HS-27A (cell line): ENCODE data around the gene KYAT1.

Source experiments
- DNase-seq: peaks from one replicate; pipeline ENCODE4 v3.0.0-alpha.2; 2012; ENCODE audit warnings: low read depth, missing footprints

The KYAT1 gene

DNA sequence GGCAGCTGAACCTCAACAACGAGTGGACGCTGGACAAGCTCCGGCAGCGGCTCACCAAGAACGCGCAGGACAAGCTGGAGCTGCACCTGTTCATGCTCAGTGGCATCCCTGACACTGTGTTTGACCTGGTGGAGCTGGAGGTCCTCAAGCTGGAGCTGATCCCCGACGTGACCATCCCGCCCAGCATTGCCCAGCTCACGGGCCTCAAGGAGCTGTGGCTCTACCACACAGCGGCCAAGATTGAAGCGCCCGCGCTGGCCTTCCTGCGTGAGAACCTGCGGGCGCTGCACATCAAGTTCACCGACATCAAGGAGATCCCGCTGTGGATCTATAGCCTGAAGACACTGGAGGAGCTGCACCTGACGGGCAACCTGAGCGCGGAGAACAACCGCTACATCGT, 26.6 kb upstream of the KYAT1 start:
- DNase-seq = no peak

DNA sequence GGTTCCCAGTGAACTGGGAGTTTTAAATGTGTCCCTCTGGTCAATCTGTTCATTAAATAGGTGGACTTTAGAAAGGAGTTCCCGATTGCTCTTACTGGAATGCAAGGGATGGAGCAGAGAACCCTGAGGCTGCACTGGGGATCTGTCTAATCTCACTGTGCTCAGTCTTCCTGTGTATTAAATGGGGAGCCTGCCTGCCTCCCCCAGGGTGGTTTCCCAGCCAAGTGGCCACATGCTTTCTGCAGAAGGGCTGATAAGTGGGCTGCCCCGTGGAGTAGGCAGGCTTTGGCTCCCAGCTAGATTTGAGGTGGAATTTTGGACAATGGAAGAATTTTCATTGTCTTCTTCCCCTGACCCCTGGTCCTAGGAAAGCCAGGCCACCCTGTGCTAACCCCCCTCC, 25.0 kb upstream of the KYAT1 start:
- DNase-seq = no peak

DNA sequence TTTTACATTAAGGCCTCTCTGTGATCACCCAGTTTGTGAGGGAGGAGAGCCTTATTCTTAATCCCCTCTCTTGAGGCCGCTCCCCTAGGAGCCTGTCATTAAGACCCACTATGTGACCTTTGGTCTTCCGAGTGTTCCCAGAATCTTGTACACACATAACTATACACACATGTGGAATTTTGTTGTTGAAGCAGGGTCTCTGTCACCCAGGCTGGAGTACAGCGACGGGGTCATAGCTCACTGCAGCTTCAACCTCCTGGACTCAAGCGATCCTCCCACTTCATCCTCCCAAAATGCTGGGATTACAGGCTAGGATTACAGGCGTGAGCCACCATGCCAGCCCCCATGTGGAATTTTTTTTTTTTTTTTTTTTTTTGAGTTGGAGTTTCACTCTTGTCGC, 24.2 kb upstream of the KYAT1 start:
- DNase-seq = no peak

DNA sequence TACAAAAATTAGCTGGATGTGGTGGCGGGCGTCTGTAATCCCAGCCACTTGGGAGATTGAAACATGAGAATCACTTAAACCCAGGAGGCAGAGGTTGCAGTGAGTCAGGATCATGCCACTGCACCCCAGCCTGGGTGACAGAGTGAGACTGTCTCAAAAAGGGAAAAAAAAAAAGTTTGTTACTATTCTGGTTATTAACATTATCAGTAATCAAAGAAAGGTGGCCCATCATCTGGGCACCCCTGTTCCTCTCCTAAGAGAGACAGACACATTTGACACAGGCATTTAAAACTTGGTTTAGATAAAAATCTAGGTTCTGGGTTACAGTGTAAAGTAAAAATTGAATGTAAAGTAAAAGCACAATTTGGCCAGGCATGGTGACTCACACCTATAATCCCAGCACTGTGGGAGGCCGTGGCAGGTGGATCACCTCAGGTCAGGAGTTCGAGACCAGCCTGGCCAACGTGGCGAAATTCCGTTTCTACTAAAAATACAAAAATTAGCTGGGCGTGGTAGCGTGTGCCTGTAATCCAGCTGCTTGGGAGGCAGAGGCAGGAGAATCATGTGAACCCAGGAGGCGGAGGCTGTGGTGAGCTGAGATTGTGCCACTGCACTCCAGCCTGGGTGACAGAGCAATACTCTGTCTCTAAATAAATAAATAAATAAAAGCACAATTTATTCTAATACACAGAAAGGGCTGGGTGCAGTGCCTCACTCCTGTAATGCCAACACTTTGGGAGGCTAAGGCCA, 22.3 kb upstream of the KYAT1 start:
- no peak for DNase-seq

DNA sequence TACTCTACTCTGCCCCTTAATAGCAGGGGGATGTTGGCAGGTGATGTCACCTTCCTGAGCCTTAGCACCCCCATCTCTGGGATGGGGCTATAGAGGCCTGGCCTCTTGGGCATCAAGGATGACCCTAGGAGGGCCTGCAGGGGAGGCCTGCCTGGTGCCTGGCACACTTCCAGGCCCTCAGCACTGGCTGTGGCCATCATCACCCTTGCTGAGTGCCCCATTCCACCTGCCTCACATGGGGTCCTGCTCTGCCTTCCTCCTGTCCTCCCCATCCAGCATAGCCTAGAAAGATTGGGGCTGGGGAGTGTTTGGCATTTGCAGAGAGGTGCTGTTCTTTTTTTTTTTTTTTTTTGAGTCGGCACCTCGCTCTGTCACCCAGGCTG, 21.3 kb upstream of the KYAT1 start:
- no peak for DNase-seq

DNA sequence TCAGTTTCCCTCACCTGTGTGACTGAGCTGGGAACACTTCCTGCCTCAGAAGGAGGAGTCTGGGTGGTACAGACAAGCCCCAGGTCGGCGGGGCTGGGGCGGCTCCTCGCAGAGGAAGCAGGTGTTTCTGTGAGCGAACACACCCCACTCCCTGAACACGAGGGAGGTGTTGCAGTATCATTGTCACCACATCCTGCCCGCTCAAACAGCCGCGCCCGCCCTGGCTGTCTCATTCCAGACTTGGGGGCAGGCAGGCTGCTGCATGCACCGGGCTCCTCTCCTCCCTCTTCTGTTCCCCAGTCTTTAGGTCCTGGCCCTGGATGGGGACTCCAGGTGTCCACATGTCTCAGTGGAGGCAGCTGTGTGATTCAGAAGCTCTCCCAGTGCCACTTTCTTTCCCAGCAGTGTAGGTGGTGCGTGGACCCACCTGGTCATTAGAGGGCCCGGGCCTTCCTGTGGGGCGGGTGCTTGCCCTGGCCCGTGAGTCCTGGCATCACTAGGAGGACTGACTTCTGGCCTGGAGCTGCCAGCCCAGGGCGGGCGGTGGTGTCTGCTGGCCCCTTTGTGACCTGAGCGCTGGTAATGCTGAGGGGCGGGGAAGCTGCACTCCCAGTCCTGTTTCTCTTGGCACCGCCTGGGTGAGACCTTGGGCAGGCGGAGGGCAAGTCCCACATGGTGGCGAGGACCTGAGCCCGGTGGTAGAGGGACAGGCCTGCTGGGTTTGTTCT, 20.8 kb upstream of the KYAT1 start:
- no peak for DNase-seq

DNA sequence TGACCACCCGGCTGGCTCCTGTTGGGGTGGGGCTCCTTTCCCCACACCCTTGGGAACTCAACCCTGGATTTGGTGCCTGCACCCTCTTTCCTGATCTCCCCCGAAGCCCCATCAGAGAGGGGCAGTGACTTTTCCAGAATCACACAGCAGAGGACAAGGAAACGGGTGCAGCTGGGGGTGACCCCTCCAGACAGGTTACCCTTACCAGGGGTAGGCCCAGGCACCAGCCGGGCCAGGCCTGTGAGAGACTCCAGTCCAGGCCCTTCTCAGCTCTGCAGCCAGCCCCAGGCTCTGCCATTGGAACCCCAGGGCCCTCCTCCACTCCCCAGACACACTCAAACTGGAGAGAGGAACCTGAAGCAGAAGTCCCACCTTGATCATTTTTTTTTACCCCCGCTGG, 20.1 kb upstream of the KYAT1 start:
- no peak for DNase-seq

DNA sequence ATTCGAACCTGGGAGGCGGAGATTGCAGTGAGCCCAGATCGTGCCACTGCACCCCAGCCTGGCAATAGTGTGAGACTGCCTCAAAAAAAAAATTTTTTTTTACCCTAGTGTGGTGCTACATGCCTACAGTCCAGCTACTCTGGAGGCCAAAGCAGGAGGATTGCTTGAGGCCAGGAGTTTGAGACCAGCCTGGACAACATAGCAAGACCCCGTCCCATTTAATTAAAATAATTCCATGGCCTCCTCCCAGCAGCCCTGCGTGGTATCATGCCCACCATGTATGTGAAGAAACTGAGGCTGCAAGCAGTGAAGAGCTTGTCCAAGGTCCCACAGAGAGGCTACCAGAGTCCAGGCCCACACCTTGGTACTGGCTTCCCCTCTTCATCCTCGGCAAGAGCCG, 19.6 kb upstream of the KYAT1 start:
- DNase-seq = no peak

DNA sequence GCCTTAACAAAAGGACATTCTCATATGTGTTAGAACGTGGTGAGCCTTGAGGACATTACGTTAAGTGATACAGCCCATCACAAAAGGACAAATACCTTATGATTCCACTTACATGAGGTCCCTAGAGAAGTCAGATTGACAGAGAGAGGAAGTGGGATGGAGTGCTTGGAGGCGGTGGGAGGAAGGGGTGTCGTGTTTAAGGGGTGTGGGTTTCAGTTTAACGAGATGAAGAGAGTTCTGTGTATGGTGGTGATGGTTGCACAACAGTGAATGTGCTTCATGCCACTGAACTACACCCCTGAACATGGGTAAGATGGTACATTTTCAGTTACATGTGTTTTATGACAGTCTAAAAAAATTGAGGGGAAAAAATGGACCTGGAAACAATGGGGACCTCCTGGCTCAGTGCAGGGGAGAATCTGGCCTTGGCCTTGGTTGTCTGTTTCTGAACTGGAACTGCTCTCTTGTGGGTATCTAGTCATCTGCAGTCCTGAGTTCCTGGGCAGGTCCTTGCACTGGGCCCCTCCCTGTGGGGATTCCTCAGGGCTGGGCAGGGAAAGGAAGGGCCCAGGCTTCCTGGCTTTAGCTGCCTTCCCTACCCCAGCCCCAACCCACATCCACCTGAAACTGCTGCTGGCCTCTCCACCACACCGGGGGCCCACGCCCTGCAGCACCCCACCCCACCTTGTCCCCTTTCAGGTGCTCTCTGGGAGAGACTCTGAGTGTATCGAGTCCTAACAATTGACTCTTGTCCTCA, 18.0 kb upstream of the KYAT1 start:
- DNase-seq = no peak

DNA sequence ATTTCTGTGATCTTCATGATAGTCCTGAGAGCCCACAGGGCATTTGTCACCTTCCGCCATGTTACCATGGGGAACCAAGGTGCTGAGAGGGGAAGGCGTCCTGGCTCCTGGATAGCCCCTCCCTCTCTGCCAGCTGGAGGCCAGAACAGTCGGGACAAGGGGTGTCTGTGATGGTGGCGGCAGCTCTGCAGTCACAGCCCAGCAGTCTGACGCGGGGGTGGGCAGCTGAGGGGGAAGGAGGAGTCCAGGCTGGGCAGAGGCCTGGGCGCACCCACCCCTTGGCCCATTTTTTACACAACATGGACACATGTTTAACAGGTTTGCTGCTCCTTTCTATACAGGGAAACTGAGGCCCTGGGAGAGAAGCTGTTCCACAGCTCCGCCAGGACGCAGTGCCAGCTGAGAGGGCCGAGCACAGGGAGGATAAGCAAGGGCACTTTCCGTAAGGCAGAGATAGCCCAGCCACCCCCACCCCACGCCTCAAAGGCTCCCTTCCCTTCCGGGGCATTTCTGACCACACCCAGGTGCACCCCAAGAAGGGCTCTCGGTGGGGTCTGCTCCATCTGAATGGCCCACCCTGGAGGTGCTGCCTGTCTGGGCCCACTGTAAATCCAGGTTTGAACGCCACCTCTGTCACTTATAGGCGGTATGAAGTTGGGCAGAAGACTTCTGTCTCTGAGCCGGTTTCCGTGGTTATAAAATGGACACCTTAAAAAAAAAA, 17.3 kb upstream of the KYAT1 start:
- no peak for DNase-seq

DNA sequence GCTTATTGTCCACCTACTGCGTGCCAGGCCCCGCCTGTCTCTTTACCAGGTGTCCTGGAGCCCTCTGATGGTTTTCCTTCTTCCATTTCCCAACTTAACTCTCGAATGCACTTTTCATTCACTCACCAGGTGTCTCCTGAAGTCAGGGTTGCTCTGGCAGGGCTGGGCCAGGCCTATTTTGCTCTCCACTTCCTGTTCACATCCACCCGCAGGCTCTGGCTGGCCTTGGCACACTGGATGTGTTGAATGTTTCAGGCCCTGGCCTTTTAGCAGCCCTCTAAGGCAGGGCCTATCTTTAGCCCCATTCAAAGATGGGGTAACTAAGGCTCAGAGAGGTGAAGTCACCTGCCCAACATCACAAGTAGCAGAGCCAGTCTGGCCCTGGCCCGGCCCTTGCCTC, 16.6 kb upstream of the KYAT1 start:
- DNase-seq = no peak

DNA sequence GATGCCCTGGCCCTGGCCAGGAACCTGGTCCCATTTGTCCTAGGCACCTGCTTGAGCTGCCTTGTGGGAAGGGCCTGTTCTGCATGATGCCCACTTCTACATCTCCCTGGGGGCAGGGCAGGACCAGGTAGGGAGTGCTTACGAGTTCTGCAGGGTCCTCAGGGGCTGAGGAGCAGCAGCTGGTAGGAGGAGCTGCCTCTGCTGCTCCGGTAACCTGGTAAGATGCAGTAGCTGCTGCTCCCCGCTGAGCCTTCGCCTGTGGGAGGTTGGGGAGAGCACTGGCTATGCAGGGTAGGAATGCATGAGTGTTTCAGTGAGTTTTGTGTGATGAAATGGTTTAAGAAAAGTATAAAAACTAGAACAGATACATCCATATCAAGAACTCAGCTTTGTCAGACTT, 13.8 kb upstream of the KYAT1 start:
- DNase-seq = no peak

DNA sequence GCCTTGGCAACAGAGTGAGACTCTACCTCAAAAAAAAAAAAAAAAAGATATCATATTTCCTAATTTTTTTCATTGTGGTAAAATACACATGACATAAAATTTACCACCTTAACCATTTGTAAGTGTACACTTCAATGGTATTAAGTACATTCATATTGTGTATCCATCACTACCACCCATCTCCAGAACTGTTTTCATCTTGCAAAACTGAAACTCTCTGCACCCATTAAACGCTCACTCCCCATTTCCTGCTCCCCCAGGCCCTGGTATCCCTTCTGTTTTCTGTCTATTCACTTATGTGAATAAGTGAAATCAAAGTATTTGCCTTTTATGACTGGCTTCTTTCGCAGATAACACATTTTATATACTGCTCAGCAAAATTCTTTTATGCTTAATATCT, 13.0 kb upstream of the KYAT1 start:
- DNase-seq = no peak

DNA sequence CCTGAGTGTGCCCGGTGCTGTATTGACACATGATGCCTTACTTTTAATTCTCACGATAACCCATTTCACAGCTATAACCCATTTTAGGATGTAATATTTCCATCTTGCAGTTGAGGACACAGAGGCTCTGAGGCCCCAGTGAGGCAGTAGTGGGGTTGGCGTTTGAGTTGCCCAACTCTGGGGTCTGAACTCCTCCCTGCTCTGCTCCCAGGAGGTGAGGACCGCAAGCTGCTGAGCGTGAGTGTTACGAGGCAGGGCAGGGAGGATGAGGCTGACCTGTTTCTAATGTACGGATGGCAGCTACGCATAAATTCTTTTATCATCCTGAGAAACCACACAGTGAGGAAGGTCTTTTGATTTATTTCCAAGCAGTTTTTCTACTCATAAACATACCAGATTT, 11.6 kb upstream of the KYAT1 start:
- DNase-seq = no peak

DNA sequence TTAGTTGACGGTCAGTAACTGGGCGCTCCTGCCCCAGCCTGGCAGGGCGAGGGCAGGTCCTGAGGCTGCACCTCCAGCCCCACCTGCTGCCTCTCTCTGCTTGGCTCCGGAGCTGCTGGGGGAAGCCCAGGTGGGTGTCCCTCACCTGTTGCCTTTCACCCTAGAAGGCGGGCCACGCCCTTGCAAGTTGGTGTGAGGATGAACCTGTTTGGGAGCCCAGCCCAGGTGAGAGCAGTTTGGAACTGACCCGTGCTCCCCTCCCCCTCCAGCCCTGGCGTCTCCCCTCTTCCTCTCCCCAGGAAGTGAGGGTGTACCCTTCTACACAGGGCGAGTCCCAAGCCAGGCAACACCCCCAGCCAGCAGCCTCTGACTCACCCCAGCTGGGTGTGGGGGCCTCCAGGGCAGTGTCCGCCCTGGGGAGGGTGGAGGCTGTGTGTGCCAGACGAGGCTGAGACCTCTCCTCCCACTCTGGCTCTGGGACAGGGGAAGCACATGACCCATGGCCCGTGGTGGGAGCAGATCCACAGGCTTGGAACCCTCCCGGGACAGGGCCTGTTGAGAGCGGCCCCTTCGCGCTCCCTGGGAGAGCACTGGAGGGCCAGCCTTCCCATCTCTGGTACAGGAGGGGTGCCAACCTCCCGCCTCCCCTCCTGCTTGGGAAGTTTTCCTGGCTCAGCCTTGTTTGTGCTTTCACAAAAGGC, 10.6 kb upstream of the KYAT1 start:
- peak; percentile 75 for DNase-seq

DNA sequence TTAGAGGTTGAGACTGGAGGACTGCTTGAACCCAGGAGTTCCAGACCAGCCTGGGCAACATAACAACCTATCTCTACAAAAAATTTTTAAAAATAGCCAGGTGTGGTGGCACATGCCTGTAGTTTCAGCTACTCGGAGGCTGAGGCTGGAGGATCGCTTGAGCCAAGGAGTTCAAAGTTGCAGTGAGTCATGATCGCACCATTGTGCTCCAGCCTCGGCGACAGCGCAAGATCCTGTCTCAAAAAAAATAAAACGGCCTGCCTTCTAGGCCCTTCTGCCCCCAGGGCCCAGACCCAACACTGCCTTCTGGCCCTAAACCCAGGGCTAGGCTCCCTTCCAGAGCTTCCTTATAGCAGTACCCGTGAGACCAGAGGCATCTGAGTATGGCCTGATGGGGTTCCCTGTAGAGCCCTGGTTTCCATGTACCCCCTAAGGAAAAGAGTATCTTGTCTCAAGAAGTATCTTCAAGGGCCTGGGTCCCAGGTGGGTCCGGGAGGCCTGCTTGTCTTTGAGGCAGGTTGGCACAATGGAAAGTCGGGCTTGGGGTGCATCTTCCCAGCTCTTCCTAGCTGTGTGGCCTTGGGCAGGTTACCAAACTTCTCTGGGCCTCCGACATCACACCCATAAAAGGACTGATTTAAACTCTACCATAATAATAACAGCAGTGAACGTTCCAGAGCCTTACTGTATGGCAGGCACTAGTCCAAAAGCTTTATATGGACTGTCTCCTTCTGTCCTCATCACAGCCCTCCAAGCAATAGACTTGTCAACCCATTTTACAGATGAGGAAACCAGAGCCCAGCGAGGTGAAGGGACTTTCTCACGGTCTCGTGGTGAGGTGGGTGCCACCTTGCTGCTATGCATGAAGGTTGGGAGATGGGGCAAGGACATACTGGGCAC, 9.8 kb upstream of the KYAT1 start:
- DNase-seq = no peak

DNA sequence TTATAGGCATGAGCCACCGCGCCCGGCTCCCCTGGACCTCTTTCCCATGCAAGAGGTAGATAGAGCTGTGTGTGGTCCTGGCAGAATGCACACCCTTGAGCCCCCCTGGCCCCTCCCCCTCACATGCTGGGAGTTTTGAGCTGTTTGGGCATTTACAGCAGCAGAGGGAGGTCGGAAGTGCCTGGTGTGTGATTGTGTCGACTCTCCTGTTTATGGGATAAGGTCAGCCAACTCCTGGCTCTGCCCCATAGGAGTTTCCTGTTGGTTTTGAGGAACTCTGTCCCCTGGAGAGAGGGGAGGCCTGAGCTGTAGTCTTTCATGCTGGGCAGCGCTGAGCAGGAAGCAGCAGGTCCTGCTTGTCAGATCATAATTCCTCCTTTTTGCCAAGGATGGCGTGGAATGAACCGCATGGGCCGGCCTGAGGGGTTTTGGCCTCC, 6.2 kb upstream of the KYAT1 start:
- DNase-seq = no peak

DNA sequence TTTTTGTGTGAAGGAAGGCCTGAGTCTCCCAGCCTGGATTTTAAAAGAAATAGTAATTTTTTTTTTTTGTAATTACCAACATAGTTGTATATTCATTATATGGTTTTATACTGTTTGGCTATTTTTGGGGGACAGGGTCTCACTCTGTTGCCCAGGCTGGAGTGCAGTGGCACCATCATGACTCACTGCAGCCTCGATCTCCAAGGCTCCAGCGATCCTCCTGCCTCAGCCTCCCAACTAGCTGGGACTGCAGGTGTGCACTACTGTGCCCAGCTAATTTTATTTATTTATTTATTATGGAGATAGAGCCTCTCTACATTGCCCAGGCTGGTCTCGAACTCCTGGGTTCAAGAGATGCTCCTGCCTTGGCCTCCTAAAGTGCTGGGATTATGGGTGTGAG, 5.3 kb upstream of the KYAT1 start:
- no peak for DNase-seq

DNA sequence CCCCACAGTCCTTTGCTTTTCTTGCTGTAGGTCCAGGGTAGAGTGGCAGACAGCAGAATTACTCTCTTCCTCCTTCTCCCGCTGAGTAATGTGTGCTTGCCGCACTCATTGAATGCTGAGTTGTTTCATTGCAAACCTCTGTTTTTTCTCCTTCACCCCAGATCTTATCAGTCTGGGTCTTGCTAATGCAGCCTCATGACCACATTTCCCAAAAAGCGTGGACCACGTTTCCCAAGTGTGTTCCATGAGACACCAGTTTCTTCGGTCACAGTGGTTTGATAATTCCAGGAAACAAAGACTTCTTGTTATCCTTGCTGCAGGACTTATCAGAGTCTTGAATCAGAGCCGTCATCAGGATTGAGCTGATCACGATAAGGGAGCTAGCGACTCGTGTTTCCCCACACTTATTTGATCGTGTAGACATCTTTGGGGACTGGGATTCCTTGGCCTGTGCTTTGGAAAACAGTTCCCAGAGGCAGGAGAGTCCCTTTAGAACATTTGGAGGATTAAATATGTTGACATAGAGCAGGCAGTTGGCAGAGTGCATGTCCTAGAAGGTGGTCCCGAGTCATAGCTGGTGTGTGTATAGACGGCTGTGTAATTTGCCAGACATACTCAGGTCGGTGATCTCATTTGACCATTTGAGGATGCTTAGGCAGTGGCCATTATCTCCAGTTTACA, 4.6 kb upstream of the KYAT1 start:
- DNase-seq = no peak

DNA sequence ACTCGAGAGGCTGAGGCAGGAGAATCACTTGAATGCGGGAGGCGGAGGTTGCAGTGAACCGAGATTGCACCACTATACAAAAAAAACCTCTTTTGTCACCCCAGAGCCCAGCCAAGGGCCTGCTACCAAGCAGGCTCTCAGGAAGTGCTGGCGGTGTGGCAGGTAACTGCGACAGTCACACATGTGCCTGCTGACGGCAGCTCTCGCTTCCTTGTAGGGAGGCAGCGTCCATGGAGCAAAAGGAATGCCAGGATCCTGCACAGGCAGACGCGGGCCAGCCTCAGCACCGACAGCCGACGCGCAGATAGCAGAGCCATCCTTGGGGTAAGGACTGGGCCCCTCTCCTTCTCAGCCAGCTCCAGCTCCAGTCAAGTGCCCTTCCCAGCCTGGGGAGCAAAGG, 4.0 kb upstream of the KYAT1 start:
- DNase-seq = no peak
